GM12878 (cell line): ENCODE data around the gene PTK6. TPM values are rescaled to one million over a fixed set of nuclear protein-coding genes. Genes with fewer than 3 reads are reported as not detected.

Source experiments
- EP300 ChIP-seq, 2 experiments: fragments of 150-350 bp in 1 of 2; IDR thresholded peaks; 2 replicates each; pipeline ENCODE4 v1.6.1; 2011 to 2012; ENCODE audit warnings: low read depth in 2 of 2, low read length in 2 of 2, borderline replicate concordance in 1 of 2, improper control_type of control experiment in 1 of 2, inconsistent platforms in 1 of 2; ENCODE audit not compliant: control insufficient read depth in 1 of 2
- FOS ChIP-seq: IDR thresholded peaks from 3 replicates; pipeline ENCODE4 v1.6.1; 2011; ENCODE audit warnings: borderline replicate concordance; ENCODE audit not compliant: insufficient read length; ENCODE audit errors: extremely low read depth
- FOXM1 ChIP-seq: IDR thresholded peaks from 2 replicates; pipeline ENCODE4 v1.6.1; 2012; ENCODE audit warnings: low read depth, mild to moderate bottlenecking, inconsistent platforms, low read length, moderate library complexity
- HDGF ChIP-seq: fragments of 450-650 bp; IDR thresholded peaks from 2 replicates; pipeline ENCODE4 v1.6.1; 2016; ENCODE audit warnings: antibody characterized with exemption
- IKZF1 ChIP-seq: fragments of 450-650 bp; conservative IDR thresholded peaks from 2 replicates; pipeline ENCODE4 v1.6.1; 2017; ENCODE audit warnings: antibody characterized with exemption, mild to moderate bottlenecking
- NFXL1 ChIP-seq: fragments of 450-650 bp; IDR thresholded peaks from 2 replicates; pipeline ENCODE4 v1.6.1; 2017; ENCODE audit warnings: antibody characterized with exemption, mild to moderate bottlenecking, borderline replicate concordance
- STAT1 ChIP-seq: fragments of 450-650 bp; conservative IDR thresholded peaks from 2 replicates; pipeline ENCODE4 v1.6.1; 2014; ENCODE audit warnings: antibody characterized with exemption, mild to moderate bottlenecking
- TCF3 ChIP-seq: IDR thresholded peaks from 2 replicates; pipeline ENCODE4 v1.6.1; 2012; ENCODE audit warnings: low read depth, mild to moderate bottlenecking, low read length, borderline replicate concordance; ENCODE audit not compliant: insufficient read depth
- polyA plus RNA-seq, 11 experiments: library from polyadenylated mRNA; depleted of rRNA in 4 of 11; unstranded in 6 of 11; stranded (reverse) in 5 of 11; fragments of >200 nt; fragmentation: Nextera tagmentation in 4 of 11; fragmentation: Illumina TruSeq in 1 of 11; extraction: Ambion mirVana in 4 of 11; extraction: Trizol in 1 of 11; gene quantifications; 1 replicate in 1 of 11; 2 replicates in 10 of 11; pipeline versions ENCODE4 v1.2.1 to v1.2.3, GENCODE V29; 2011 to 2016; ENCODE audit warnings: inconsistent platforms in 2 of 11, missing spikeins in 2 of 11, low read depth in 1 of 11
- total RNA-seq, 4 experiments: library from RNA; depleted of rRNA in 3 of 4; stranded (reverse); fragments of >200 nt in 3 of 4; fragmentation: Illumina TruSeq in 1 of 4; extraction: Trizol in 1 of 4; gene quantifications; 2 replicates each; pipeline versions ENCODE4 v1.2.1 to v1.2.3, GENCODE V29; 2013 to 2021
- TF ChIP-seq, protein P1 (sequence below): fragments of 450-650 bp; conservative IDR thresholded peaks from 2 replicates; pipeline ENCODE4 v1.6.1; 2017; ENCODE audit warnings: mild to moderate bottlenecking, moderate library complexity
- TF ChIP-seq, protein P2 (sequence below): fragments of 150-350 bp; IDR thresholded peaks from 2 replicates; pipeline ENCODE4 v1.6.1; 2016; ENCODE audit warnings: low read depth, low read length

PTK6 gene
- total and polyA plus RNA-seq, 10 of the 15 experiments (the other 5 are each of a cell fraction or from before 2014, with no cell fraction given), result 0.02 to 0.21 (median 0.09) TPM; not detected in 3

DNA sequence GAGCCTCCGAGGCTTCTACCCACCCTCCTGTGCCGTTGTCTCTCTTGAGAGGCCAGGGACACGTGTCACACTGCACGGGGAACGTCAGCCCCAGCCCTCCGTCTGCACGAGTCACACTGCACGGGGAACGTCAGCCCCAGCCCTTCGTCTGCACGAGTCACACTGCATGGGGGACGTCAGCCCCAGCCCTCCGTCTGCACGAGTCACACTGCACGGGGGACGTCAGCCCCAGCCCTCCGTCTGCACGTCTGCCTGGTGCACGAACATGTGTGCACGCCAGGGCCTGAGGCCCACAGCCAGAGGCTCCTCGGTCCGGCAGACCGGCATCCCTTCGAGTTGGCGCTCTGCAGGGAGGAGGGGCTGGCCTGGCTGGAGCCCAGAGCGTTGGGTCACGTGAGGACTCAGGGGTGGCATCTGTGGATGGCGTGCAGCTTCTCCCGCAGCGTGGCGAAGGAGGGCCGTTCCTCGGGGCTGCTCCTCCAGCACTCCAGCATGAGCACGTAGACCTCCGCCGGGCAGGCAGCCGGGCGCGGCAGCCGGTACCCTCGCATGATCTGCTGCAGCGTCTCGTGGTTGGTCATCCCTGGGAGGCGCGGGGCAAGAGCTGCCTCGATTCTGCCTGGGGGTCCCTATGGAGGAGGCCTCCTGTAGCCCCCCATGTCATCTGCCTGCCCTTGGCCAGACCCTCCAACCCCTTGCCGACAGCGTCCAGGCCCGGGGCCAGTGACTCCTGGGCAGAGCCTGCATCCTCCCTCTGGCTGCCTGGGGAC lies 3.4 kb upstream of the PTK6 start (continued):
- no peak for TF ChIP-seq EP300 (IDR thresholded peaks at IDR 0.05; ENCODE audit: borderline replicate concordance in 1 of 2, control insufficient read depth in 1 of 2, low read depth in 2 of 2, low read length in 2 of 2)
- TF ChIP-seq, protein P1, sequence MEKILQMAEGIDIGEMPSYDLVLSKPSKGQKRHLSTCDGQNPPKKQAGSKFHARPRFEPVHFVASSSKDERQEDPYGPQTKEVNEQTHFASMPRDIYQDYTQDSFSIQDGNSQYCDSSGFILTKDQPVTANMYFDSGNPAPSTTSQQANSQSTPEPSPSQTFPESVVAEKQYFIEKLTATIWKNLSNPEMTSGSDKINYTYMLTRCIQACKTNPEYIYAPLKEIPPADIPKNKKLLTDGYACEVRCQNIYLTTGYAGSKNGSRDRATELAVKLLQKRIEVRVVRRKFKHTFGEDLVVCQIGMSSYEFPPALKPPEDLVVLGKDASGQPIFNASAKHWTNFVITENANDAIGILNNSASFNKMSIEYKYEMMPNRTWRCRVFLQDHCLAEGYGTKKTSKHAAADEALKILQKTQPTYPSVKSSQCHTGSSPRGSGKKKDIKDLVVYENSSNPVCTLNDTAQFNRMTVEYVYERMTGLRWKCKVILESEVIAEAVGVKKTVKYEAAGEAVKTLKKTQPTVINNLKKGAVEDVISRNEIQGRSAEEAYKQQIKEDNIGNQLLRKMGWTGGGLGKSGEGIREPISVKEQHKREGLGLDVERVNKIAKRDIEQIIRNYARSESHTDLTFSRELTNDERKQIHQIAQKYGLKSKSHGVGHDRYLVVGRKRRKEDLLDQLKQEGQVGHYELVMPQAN, result no peak
- TF ChIP-seq FOXM1, result no peak
- TF ChIP-seq, protein P2, sequence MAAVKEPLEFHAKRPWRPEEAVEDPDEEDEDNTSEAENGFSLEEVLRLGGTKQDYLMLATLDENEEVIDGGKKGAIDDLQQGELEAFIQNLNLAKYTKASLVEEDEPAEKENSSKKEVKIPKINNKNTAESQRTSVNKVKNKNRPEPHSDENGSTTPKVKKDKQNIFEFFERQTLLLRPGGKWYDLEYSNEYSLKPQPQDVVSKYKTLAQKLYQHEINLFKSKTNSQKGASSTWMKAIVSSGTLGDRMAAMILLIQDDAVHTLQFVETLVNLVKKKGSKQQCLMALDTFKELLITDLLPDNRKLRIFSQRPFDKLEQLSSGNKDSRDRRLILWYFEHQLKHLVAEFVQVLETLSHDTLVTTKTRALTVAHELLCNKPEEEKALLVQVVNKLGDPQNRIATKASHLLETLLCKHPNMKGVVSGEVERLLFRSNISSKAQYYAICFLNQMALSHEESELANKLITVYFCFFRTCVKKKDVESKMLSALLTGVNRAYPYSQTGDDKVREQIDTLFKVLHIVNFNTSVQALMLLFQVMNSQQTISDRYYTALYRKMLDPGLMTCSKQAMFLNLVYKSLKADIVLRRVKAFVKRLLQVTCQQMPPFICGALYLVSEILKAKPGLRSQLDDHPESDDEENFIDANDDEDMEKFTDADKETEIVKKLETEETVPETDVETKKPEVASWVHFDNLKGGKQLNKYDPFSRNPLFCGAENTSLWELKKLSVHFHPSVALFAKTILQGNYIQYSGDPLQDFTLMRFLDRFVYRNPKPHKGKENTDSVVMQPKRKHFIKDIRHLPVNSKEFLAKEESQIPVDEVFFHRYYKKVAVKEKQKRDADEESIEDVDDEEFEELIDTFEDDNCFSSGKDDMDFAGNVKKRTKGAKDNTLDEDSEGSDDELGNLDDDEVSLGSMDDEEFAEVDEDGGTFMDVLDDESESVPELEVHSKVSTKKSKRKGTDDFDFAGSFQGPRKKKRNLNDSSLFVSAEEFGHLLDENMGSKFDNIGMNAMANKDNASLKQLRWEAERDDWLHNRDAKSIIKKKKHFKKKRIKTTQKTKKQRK, result no peak
- no peak for TF ChIP-seq FOS
- no peak for TF ChIP-seq HDGF
- no peak for TF ChIP-seq NFXL1
- no peak for TF ChIP-seq IKZF1
- TF ChIP-seq TCF3, result no peak
- TF ChIP-seq STAT1, result no peak
- TF ChIP-seq, all 136 proteins: peak for 0
